ENCODE results near the gene PCDHA1. TPM values are rescaled to one million over a fixed set of nuclear protein-coding genes. Genes with fewer than 3 reads are reported as not detected.
A peak's percentile ranks its signal among the peaks of the same experiment; 100 is the strongest.

PCDHA1 gene
- total and polyA plus RNA-seq, 9 of the 15 experiments (the other 6 are each of a cell fraction or from before 2014, with no cell fraction given): not detected

DNA sequence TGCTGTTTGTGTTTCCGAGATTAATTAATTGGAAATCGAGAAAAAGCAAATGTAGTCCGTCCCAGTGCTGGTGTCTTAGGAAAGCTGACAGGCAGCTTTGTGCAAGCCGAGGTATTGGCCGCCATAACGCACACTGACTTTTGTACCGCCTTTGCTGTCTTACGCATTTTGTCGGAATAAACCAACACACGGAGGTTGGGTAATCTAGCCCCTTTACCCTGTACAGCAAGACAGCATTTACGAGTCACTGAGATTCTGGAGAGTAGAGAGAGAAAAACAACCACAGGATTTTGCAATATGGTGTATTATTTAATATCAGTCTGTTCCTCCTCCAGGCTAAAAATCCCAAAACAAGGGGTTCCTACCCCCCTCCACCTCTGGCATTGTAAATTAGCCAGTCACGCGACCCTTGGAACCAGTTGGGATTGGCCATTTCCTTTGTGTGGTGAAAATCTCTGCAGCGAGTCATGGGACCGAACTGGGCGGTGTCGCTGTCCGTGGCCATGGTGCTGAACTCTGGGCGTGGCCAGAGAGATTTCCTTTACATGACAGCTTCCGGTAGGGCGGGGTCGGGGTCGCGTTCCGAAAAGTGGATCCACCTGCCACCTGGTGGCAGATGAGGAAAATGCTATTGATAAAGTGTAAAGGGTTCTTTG is 255.0 kb downstream of the PCDHA1 start (continued):
- TF ChIP-seq, protein P1, sequence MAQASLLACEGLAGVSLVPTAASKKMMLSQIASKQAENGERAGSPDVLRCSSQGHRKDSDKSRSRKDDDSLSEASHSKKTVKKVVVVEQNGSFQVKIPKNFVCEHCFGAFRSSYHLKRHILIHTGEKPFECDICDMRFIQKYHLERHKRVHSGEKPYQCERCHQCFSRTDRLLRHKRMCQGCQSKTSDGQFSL (CRISPR knock-in tag; IDR thresholded peaks at IDR 0.05): no peak
- TF ChIP-seq, protein P1 (tag; IDR thresholded peaks at IDR 0.05): no peak
- TF ChIP-seq ZNF12 (CRISPR knock-in tag; IDR thresholded peaks at IDR 0.05) (no peak), NCOR1 (IDR thresholded peaks at IDR 0.05) (no peak), ZNF830 (CRISPR knock-in tag; IDR thresholded peaks at IDR 0.05) (no peak), CBX1 (IDR thresholded peaks at IDR 0.05; ENCODE audit: low read depth) (peak; percentile 78), KAT8 (IDR thresholded peaks at IDR 0.05; ENCODE audit: low read depth) (no peak), TARDBP (IDR thresholded peaks at IDR 0.05) (no peak), RBM14 (IDR thresholded peaks at IDR 0.05; ENCODE audit: borderline replicate concordance, insufficient read depth, low read depth, low read length) (no peak), MTA1 (IDR thresholded peaks at IDR 0.05; ENCODE audit: borderline replicate concordance) (no peak), XRCC5 (IDR thresholded peaks at IDR 0.05; ENCODE audit: low read depth, low read length) (no peak), DIDO1 (tag; IDR thresholded peaks at IDR 0.05; ENCODE audit: low read depth) (no peak)
- TF ChIP-seq, protein P2, sequence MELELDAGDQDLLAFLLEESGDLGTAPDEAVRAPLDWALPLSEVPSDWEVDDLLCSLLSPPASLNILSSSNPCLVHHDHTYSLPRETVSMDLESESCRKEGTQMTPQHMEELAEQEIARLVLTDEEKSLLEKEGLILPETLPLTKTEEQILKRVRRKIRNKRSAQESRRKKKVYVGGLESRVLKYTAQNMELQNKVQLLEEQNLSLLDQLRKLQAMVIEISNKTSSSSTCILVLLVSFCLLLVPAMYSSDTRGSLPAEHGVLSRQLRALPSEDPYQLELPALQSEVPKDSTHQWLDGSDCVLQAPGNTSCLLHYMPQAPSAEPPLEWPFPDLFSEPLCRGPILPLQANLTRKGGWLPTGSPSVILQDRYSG (tag; conservative IDR thresholded peaks at IDR 0.05; ENCODE audit: low read depth): no peak
- TF ChIP-seq, protein P3, sequence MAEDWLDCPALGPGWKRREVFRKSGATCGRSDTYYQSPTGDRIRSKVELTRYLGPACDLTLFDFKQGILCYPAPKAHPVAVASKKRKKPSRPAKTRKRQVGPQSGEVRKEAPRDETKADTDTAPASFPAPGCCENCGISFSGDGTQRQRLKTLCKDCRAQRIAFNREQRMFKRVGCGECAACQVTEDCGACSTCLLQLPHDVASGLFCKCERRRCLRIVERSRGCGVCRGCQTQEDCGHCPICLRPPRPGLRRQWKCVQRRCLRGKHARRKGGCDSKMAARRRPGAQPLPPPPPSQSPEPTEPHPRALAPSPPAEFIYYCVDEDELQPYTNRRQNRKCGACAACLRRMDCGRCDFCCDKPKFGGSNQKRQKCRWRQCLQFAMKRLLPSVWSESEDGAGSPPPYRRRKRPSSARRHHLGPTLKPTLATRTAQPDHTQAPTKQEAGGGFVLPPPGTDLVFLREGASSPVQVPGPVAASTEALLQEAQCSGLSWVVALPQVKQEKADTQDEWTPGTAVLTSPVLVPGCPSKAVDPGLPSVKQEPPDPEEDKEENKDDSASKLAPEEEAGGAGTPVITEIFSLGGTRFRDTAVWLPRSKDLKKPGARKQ (CRISPR knock-in tag; IDR thresholded peaks at IDR 0.05): no peak
- TF ChIP-seq, protein P4, sequence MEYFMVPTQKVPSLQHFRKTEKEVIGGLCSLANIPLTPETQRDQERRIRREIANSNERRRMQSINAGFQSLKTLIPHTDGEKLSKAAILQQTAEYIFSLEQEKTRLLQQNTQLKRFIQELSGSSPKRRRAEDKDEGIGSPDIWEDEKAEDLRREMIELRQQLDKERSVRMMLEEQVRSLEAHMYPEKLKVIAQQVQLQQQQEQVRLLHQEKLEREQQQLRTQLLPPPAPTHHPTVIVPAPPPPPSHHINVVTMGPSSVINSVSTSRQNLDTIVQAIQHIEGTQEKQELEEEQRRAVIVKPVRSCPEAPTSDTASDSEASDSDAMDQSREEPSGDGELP (CRISPR knock-in tag; IDR thresholded peaks at IDR 0.05; ENCODE audit: borderline replicate concordance): peak; percentile 32; the same call in 1 of the 2 replicates
- TF ChIP-seq, protein P5, sequence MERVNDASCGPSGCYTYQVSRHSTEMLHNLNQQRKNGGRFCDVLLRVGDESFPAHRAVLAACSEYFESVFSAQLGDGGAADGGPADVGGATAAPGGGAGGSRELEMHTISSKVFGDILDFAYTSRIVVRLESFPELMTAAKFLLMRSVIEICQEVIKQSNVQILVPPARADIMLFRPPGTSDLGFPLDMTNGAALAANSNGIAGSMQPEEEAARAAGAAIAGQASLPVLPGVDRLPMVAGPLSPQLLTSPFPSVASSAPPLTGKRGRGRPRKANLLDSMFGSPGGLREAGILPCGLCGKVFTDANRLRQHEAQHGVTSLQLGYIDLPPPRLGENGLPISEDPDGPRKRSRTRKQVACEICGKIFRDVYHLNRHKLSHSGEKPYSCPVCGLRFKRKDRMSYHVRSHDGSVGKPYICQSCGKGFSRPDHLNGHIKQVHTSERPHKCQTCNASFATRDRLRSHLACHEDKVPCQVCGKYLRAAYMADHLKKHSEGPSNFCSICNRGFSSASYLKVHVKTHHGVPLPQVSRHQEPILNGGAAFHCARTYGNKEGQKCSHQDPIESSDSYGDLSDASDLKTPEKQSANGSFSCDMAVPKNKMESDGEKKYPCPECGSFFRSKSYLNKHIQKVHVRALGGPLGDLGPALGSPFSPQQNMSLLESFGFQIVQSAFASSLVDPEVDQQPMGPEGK (CRISPR knock-in tag; IDR thresholded peaks at IDR 0.05; ENCODE audit: borderline replicate concordance): no peak
- TF ChIP-seq, protein P6, sequence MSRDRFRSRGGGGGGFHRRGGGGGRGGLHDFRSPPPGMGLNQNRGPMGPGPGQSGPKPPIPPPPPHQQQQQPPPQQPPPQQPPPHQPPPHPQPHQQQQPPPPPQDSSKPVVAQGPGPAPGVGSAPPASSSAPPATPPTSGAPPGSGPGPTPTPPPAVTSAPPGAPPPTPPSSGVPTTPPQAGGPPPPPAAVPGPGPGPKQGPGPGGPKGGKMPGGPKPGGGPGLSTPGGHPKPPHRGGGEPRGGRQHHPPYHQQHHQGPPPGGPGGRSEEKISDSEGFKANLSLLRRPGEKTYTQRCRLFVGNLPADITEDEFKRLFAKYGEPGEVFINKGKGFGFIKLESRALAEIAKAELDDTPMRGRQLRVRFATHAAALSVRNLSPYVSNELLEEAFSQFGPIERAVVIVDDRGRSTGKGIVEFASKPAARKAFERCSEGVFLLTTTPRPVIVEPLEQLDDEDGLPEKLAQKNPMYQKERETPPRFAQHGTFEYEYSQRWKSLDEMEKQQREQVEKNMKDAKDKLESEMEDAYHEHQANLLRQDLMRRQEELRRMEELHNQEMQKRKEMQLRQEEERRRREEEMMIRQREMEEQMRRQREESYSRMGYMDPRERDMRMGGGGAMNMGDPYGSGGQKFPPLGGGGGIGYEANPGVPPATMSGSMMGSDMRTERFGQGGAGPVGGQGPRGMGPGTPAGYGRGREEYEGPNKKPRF (IDR thresholded peaks at IDR 0.05; ENCODE audit: low read depth, low read length): no peak

All from K562 (cell line).